IMR-90 (cell line): ENCODE measurements around the gene FANCM. TPM values are rescaled to one million over a fixed set of nuclear protein-coding genes. Genes with fewer than 3 reads are reported as not detected.

Experiments used
- ATAC-seq: fragments of 200-7000 bp; cut with Tn5 transposase; 2 replicates; pipeline ENCODE4 v1.9.1; 2020; ENCODE audit warnings: low read depth, mild to moderate bottlenecking, moderate library complexity
- BruUV-seq: library from RNA; stranded (reverse); fragments of 400-500 nt; replicated peaks from 2 replicates; lab custom pipeline; 2021; lab: Mats Ljungman, UMichigan
- CTCF ChIA-PET: fragments of 300-600 bp; formaldehyde crosslinking; extraction: SDS; loops from one replicate; lab custom pipeline; 2021; ENCODE audit warnings: antibody characterized with exemption; lab: Yijun Ruan, JAX
- POLR2A ChIA-PET: fragments of 300-600 bp; sonication (Branson Sonifier 250); formaldehyde crosslinking; loops from one replicate; lab custom pipeline; 2022; ENCODE audit warnings: antibody characterized with exemption; ENCODE audit not compliant: unreplicated experiment; lab: Charles Lee
- DNase-seq: peaks from one replicate; pipeline ENCODE4 v3.0.0; 2013
- H2AFZ ChIP-seq: replicated peaks from 2 replicates; pipeline ENCODE3; 2013; ENCODE audit warnings: low read length, mild to moderate bottlenecking; ENCODE audit not compliant: poor library complexity
- H2AK5ac ChIP-seq: 2 replicates; pipeline ENCODE4 v1.6.1; 2013; ENCODE audit warnings: low read depth, low read length, inconsistent platforms
- H2AK9ac ChIP-seq: replicated peaks from 2 replicates; pipeline ENCODE3; 2013; ENCODE audit warnings: mild to moderate bottlenecking, low read depth, low read length, moderate library complexity; ENCODE audit not compliant: poor library complexity
- H2BK120ac ChIP-seq: 2 replicates; pipeline ENCODE4 v1.6.1; 2013; ENCODE audit warnings: low read depth, low read length, inconsistent platforms
- H2BK15ac ChIP-seq: 3 replicates; pipeline ENCODE4 v1.6.1; 2013; ENCODE audit warnings: low read depth, low read length, inconsistent platforms
- H2BK20ac ChIP-seq: 2 replicates; pipeline ENCODE4 v1.6.1; 2013; ENCODE audit warnings: low read depth, mild to moderate bottlenecking, inconsistent platforms, low read length, moderate library complexity
- H2BK5ac ChIP-seq: 2 replicates; pipeline ENCODE4 v1.6.1; 2013; ENCODE audit warnings: mild to moderate bottlenecking, low read depth, low read length, inconsistent platforms; ENCODE audit not compliant: poor library complexity, severe bottlenecking
- H3K14ac ChIP-seq: replicated peaks from 2 replicates; pipeline ENCODE4 v1.6.1; 2013; ENCODE audit warnings: low read depth, low read length, inconsistent platforms
- H3K18ac ChIP-seq: 2 replicates; pipeline ENCODE4 v1.6.1; 2013; ENCODE audit warnings: low read depth, low read length, control low read depth
- H3K23ac ChIP-seq: 2 replicates; pipeline ENCODE4 v1.6.1; 2013; ENCODE audit warnings: low read depth, low read length, inconsistent platforms
- H3K27ac ChIP-seq: 2 replicates; pipeline ENCODE4 v1.5.1; 2013; ENCODE audit warnings: mild to moderate bottlenecking, control low read depth, low read length; ENCODE audit not compliant: insufficient read depth
- H3K27me3 ChIP-seq: 2 replicates; pipeline ENCODE4 v1.6.1; 2013; ENCODE audit warnings: low read length; ENCODE audit not compliant: control insufficient read depth, insufficient read depth
- H3K36me3 ChIP-seq: 2 replicates; pipeline ENCODE4 v1.6.1; 2013; ENCODE audit warnings: low read length, mixed read lengths; ENCODE audit not compliant: control insufficient read depth, insufficient read depth
- H3K4ac ChIP-seq: 2 replicates; pipeline ENCODE4 v1.6.1; 2013; ENCODE audit warnings: low read depth, low read length, inconsistent platforms
- H3K4me1 ChIP-seq: 2 replicates; pipeline ENCODE4 v1.6.1; 2013; ENCODE audit warnings: low read length, mixed read lengths; ENCODE audit not compliant: control insufficient read depth, insufficient read depth
- H3K4me2 ChIP-seq: 2 replicates; pipeline ENCODE4 v1.6.1; 2013; ENCODE audit warnings: low read depth, mild to moderate bottlenecking, control low read depth, low read length, moderate library complexity
- H3K4me3 ChIP-seq: 2 replicates; pipeline ENCODE4 v1.5.1; 2013; ENCODE audit warnings: low read depth, mild to moderate bottlenecking, control low read depth, low read length, moderate library complexity; ENCODE audit not compliant: insufficient read depth
- H3K56ac ChIP-seq: 2 replicates; pipeline ENCODE4 v1.6.1; 2013; ENCODE audit warnings: low read length, inconsistent platforms; ENCODE audit not compliant: insufficient read depth; ENCODE audit errors: extremely low read depth
- H3K79me1 ChIP-seq, 2 experiments: 2 replicates each; pipeline ENCODE4 v1.6.1; 2013; ENCODE audit warnings: low read length in 2 of 2, inconsistent platforms in 1 of 2, low read depth in 1 of 2
- H3K9ac ChIP-seq: 2 replicates; pipeline ENCODE4 v1.6.1; 2013; ENCODE audit warnings: low read depth, low read length, control low read depth
- H3K9me1 ChIP-seq: 2 replicates; pipeline ENCODE4 v1.6.1; 2013; ENCODE audit warnings: low read length, inconsistent platforms; ENCODE audit not compliant: insufficient read depth
- H3K9me3 ChIP-seq: 2 replicates; pipeline ENCODE4 v1.6.1; 2013; ENCODE audit warnings: low read length; ENCODE audit not compliant: control insufficient read depth, insufficient read depth
- H4K20me1 ChIP-seq: 2 replicates; pipeline ENCODE4 v1.6.1; 2013; ENCODE audit warnings: low read length, inconsistent platforms; ENCODE audit not compliant: insufficient read depth
- H4K5ac ChIP-seq: 2 replicates; pipeline ENCODE4 v1.6.1; 2013; ENCODE audit warnings: mild to moderate bottlenecking, low read depth, low read length, control low read depth
- H4K8ac ChIP-seq, 2 experiments: 2 replicates each; pipeline ENCODE4 v1.6.1; 2013; ENCODE audit warnings: low read depth in 2 of 2, low read length in 2 of 2, control low read depth in 1 of 2, inconsistent platforms in 1 of 2
- H4K91ac ChIP-seq: 2 replicates; pipeline ENCODE4 v1.6.1; 2013; ENCODE audit warnings: low read depth, low read length, inconsistent platforms; ENCODE audit not compliant: insufficient read depth
- CEBPB ChIP-seq: IDR thresholded peaks from 2 replicates; pipeline ENCODE4 v1.6.1; 2012; ENCODE audit warnings: low read depth, low read length, improper control_type of control experiment
- FOS ChIP-seq: fragments of 150-350 bp; IDR thresholded peaks from 2 replicates; pipeline ENCODE4 v1.6.1; 2016; ENCODE audit warnings: low read depth, low read length
- MXI1 ChIP-seq: IDR thresholded peaks from 2 replicates; pipeline ENCODE4 v1.6.1; 2012; ENCODE audit warnings: low read depth, mild to moderate bottlenecking, low read length, moderate library complexity, borderline replicate concordance
- NFE2L2 ChIP-seq: fragments of 150-350 bp; IDR thresholded peaks from 2 replicates; pipeline ENCODE4 v1.6.1; 2016; ENCODE audit warnings: low read depth, mild to moderate bottlenecking, low read length
- RAD21 ChIP-seq: IDR thresholded peaks from 2 replicates; pipeline ENCODE4 v1.6.1; 2012; ENCODE audit warnings: low read length, improper control_type of control experiment
- RCOR1 ChIP-seq: IDR thresholded peaks from 2 replicates; pipeline ENCODE4 v1.6.1; 2012; ENCODE audit warnings: mild to moderate bottlenecking, low read length, improper control_type of control experiment; ENCODE audit not compliant: insufficient replicate concordance
- SMC3 ChIP-seq: fragments of 150-350 bp; IDR thresholded peaks from 2 replicates; pipeline ENCODE4 v1.6.1; 2016; ENCODE audit warnings: low read depth, mild to moderate bottlenecking, antibody characterized with exemption, low read length, moderate library complexity
- WGBS, 2 experiments: methylation state at CpG; one replicate each; pipeline versions ENCODE4 v1.1.5 to v1.1.7; 2013; ENCODE audit warnings: missing lambda C conversion rate in 2 of 2; ENCODE audit not compliant: insufficient read length in 1 of 2; ENCODE audit errors: extremely low coverage in 2 of 2; 5-methylcytosine and 5-hydroxymethylcytosine counted together
- dilution Hi-C: fragments of 300-500 bp; cut with HindIII; formaldehyde crosslinking; loops from one replicate; pipeline ENCODE4 v1.14.3; 2018; ENCODE audit warnings: low sequenced_read_pairs; ENCODE audit not compliant: unreplicated experiment
- in situ Hi-C: fragments of 300-500 bp; cut with MboI; formaldehyde crosslinking; loops from 3 replicates; pipeline ENCODE4 v1.14.3; 2019; ENCODE audit warnings: low sequenced_read_pairs, inconsistent platforms, mixed read lengths
- intact Hi-C: fragments of 100-400 bp; cut with micrococcal nuclease; formaldehyde crosslinking; loops from 2 replicates; pipeline ENCODE4 v1.10.0; 2022
- polyA plus RNA-seq, 3 experiments: library from polyadenylated mRNA; depleted of rRNA; stranded (reverse); fragments of >200 nt; gene quantifications; 2 replicates each; pipeline ENCODE4 v1.2.3, GENCODE V29; 2012; ENCODE audit warnings: low replicate concordance in 1 of 3
- total RNA-seq: library from RNA; depleted of rRNA; stranded (reverse); fragments of >200 nt; gene quantifications from 2 replicates; pipeline ENCODE4 v1.2.3, GENCODE V29; 2012
- TF ChIP-seq, protein P1 (sequence below): conservative IDR thresholded peaks from 2 replicates; pipeline ENCODE4 v1.5.1; 2012; ENCODE audit warnings: mild to moderate bottlenecking, low read depth, low read length, improper control_type of control experiment

The FANCM gene
- total and polyA plus RNA-seq, 2 of the 4 experiments (the other 2 are of a cell fraction): 1.7 to 7.0 TPM

- H3K4me2 ChIP-seq: no peak overlapping the region
- H3K56ac ChIP-seq: no peak overlapping the region
- TF ChIP-seq, protein P1, sequence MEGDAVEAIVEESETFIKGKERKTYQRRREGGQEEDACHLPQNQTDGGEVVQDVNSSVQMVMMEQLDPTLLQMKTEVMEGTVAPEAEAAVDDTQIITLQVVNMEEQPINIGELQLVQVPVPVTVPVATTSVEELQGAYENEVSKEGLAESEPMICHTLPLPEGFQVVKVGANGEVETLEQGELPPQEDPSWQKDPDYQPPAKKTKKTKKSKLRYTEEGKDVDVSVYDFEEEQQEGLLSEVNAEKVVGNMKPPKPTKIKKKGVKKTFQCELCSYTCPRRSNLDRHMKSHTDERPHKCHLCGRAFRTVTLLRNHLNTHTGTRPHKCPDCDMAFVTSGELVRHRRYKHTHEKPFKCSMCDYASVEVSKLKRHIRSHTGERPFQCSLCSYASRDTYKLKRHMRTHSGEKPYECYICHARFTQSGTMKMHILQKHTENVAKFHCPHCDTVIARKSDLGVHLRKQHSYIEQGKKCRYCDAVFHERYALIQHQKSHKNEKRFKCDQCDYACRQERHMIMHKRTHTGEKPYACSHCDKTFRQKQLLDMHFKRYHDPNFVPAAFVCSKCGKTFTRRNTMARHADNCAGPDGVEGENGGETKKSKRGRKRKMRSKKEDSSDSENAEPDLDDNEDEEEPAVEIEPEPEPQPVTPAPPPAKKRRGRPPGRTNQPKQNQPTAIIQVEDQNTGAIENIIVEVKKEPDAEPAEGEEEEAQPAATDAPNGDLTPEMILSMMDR: no peak
- TF ChIP-seq SMC3 (no peak), NFE2L2 (no peak), RAD21 (no peak), FOS (no peak), RCOR1 (no peak), CEBPB (no peak), MXI1 (no peak)
- H3K27me3 ChIP-seq: no peaks in the 10 kb centered on the region
- intact Hi-C loops: no loop called here
- H3K36me3 ChIP-seq: peaks cover 32% of the 10 kb centered on the region
- no CpG with 5 or more reads among the region's 2 CpGs for WGBS, 2 experiments
- no peak overlapping the region for H2AFZ ChIP-seq
- no TSS peak for BruUV-seq
- no peak overlapping the region for H2BK20ac ChIP-seq
- ATAC-seq (no peak), DNase-seq (no peak)
- H2BK120ac ChIP-seq: no peak overlapping the region
- no peak overlapping the region for H2AK5ac ChIP-seq
- CTCF ChIA-PET: interaction anchor here (0.7 kb wide), 1 partner anchor 14 kb away, joined by 3 read pairs; no protein-coding TSS in a partner anchor
- dilution Hi-C loops: no loop called here
- H3K9ac ChIP-seq: no peak overlapping the region
- H3K9me3 ChIP-seq: no peaks in the 10 kb centered on the region
- H3K9me1 ChIP-seq: no peaks in the 10 kb centered on the region
- POLR2A ChIA-PET: no interaction called here
- H3K27ac ChIP-seq: no peak overlapping the region
- peaks cover 4 to 8% of the 10 kb centered on the region in 2 experiments; a peak in 3 of 4 replicates for H3K79me1 ChIP-seq
- in situ Hi-C loops: no loop called here
- no peaks in the 10 kb centered on the region for H4K20me1 ChIP-seq
- H3K4me3 ChIP-seq: no peak overlapping the region
- no peaks in the 10 kb centered on the region for H3K4me1 ChIP-seq
- H4K5ac ChIP-seq: no peak overlapping the region
- H2BK5ac ChIP-seq: no peak overlapping the region
- H3K14ac ChIP-seq: no peak overlapping the region
- H4K91ac ChIP-seq: no peak overlapping the region
- H3K18ac ChIP-seq: no peak overlapping the region
- no peak overlapping the region for H4K8ac ChIP-seq
- H3K4ac ChIP-seq: no peak overlapping the region
- no peak overlapping the region for H3K23ac ChIP-seq
- H2BK15ac ChIP-seq: no peak overlapping the region
- H2AK9ac ChIP-seq: no peak overlapping the region
Observed at GRCh38 chr14:45125754-45126153, 10.0 kb upstream of the FANCM start.
